GM10266 (cell line): ENCODE results near the gene UCK2.

ENCODE experiments used
- DNase-seq: peaks from one replicate; pipeline ENCODE4 v3.0.0; 2012; ENCODE audit errors: extremely low spot score
- TF ChIP-seq, protein P1 (sequence below): IDR thresholded peaks from 2 replicates; pipeline ENCODE4 v1.5.1; 2012; ENCODE audit warnings: mild to moderate bottlenecking, low read depth; ENCODE audit not compliant: control insufficient read depth, insufficient read depth; ENCODE audit errors: missing control alignments

UCK2 gene

DNA sequence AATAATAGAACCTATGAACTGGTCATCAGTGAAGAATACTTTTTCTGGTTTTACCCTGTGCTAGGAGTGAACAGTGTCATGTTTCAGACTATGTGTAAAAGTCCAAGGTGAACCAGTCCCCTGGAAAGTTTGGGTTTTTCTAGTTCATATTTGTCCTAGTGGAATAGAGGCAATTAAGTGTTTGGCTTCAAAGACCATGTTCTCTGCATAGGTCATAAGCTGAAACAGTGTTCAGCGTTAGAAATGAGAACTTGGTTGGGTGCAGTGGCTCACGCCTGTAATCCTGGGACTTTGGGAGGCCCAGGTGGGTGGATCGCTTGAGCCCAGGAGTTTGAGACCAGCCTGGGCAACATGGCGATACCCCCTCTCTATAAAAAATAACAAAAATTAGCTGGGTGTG lies 77.5 kb downstream of the UCK2 start:
- TF ChIP-seq, protein P1, sequence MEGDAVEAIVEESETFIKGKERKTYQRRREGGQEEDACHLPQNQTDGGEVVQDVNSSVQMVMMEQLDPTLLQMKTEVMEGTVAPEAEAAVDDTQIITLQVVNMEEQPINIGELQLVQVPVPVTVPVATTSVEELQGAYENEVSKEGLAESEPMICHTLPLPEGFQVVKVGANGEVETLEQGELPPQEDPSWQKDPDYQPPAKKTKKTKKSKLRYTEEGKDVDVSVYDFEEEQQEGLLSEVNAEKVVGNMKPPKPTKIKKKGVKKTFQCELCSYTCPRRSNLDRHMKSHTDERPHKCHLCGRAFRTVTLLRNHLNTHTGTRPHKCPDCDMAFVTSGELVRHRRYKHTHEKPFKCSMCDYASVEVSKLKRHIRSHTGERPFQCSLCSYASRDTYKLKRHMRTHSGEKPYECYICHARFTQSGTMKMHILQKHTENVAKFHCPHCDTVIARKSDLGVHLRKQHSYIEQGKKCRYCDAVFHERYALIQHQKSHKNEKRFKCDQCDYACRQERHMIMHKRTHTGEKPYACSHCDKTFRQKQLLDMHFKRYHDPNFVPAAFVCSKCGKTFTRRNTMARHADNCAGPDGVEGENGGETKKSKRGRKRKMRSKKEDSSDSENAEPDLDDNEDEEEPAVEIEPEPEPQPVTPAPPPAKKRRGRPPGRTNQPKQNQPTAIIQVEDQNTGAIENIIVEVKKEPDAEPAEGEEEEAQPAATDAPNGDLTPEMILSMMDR = no peak
- DNase-seq = no peak

DNA sequence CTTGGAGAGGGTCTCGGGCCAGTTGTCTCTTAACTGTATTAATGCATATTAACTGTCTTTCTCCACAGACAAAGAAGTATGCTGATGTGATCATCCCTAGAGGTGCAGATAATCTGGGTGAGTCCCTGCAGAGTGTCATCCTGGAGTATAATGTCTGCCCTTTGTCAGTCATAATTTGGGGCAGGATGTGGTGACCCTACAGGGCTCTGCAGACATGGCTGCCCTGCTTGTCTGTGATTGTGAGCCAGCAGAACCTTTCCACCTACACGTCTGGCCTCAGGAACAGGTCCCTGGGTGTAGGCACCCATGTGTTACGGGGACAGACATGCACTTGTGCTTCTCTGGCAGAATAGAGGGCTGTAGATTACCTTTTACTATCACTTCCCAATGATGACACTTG lies 78.4 kb downstream of the UCK2 start:
- DNase-seq = no peak
- TF ChIP-seq, protein P1 = no peak

DNA sequence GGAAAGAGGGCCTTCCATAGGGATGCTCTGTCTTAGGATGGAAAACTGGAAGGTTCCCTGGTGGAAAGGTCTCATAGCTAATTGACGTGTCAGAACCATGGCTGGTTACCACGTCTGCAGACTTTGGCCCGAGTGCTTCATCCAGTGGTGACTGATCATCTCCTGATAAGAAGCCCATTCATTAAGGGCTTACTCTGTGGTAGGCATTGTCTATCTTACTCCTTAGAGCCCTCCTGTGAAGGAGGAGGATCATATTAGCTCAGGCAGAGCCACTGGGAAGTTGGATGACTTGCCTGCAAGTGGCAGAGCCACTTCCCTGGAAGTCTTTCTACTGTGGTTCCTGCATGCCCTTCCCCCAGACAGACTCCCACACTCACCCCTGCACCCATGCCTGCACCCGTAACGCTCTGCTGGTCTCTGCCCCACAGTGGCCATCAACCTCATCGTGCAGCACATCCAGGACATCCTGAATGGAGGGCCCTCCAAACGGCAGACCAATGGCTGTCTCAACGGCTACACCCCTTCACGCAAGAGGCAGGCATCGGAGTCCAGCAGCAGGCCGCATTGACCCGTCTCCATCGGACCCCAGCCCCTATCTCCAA lies 79.9 kb downstream of the UCK2 start:
- no peak for DNase-seq
- TF ChIP-seq, protein P1 = no peak

DNA sequence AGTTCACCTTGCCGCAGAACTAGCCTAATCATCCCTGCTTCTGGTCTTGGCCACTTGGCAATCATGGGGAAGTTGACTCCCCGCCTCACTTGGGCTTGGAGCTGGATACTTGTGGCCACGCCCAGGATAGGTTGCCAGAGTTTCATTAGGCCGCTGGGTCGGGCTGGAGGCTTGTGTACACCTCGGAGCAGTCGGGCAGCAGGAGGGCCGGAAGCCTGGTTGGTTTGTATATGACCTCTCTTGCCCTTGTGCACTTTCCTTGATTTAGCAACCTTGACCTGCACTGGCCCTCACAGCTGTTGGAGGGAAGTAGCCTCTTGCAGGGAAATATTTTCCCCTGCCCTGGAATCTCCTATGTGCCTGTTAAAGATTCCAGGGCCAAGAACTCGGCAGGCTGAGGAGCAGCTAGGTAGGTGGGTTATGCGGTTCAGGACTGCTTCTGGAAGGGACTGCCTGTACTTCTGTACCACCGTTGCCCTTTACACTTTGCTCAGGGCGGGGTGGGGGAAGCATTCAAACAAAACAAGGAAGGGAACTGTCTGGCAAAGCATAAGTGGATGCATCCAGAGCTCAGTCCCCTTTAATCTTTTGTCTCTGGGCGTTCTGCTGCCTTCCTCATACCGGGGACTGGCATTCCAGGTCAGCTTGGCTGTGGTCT lies 83.5 kb downstream of the UCK2 start:
- no peak for DNase-seq
- TF ChIP-seq, protein P1 = no peak

DNA sequence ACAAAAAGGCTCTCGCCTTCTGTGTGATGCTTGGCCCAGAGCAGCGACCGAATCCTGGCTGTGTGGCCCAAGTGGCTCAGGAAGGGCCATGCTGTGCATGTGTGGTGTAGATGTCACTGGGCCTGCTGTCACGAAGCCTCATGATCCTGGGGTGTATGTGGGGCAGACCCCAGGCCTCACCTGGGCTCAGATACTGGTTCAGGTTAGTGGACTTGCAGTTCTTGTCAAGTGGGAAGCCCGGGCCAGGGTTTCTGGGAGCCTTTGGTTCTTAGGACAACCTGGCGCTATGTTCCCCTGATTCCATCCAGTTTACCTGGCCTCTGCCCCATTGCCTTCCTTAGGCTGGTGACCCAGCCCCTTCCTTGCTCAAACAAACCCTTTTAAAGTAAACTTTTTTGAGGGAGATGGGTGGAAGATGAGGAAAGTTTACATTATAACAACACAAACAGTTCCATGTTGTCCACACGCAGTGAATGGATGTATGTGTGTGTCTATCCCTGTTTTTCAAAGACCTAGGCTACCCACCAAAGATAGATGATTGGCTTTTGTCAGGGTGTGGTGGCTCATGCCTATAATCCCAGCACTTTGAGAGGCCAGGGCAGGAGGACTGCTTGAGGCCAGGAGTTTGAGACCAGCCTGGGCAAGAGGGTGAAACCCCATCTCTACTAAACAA lies 84.3 kb downstream of the UCK2 start:
- DNase-seq = no peak
- TF ChIP-seq, protein P1 = no peak

DNA sequence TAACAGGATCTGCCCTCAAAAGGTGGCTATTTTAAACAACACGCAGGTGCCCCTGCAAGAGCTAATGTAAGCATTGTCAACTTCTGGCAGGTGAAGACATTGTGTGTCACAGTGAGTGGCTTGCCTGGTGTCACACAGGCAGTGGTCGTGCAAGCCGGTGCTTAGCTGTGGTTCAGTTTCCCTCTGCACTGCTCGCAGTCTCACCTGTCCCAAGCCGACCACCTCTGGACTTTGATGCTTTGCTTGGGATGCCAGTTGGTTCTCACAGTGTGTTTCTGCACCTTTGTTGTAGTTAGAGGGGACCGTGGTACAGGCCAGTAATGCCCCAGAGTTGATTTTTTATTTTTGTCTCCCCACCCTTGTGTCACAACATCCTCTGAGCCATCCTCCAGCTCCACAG lies 85.2 kb downstream of the UCK2 start:
- TF ChIP-seq, protein P1 = no peak
- DNase-seq = no peak
